Fibroblast of lung (primary cell): ENCODE data around the gene ATRNL1.

ENCODE experiments used
- CTCF ChIP-seq, 2 donors: IDR thresholded peaks in 1 of 2; conservative IDR thresholded peaks in 1 of 2; 1 replicate in 1 of 2; 2 replicates in 1 of 2; pipeline ENCODE4 v1.5.1; 2011 to 2012; ENCODE audit warnings: low read length in 2 of 2, control low read depth in 1 of 2, inconsistent platforms in 1 of 2, low read depth in 1 of 2, mild to moderate bottlenecking in 1 of 2
- EZH2 ChIP-seq: IDR thresholded peaks from 2 replicates; pipeline ENCODE4 v1.5.1; 2012; ENCODE audit warnings: low read length, control low read depth, mild to moderate bottlenecking; ENCODE audit errors: missing control alignments

- TF ChIP-seq CTCF (conservative IDR thresholded peaks at IDR 0.05 in 1 of 2, IDR thresholded peaks at IDR 0.05 in 1 of 2; ENCODE audit: low read depth in 1 of 2, low read length in 2 of 2) (no peak), EZH2 (no peak)
Observed at GRCh38 chr10:115935731-115936130, 842.6 kb downstream of the ATRNL1 start.
